GM21423 (cell line): ENCODE measurements around the gene EREG.

ENCODE experiments used
- ATAC-seq: cut with Tn5 transposase; IDR thresholded peaks from one replicate; pipeline ENCODE4 v1.9.1; 2021; ENCODE audit warnings: mild to moderate bottlenecking, moderate library complexity; ENCODE audit not compliant: unreplicated experiment

The EREG gene, protein sequence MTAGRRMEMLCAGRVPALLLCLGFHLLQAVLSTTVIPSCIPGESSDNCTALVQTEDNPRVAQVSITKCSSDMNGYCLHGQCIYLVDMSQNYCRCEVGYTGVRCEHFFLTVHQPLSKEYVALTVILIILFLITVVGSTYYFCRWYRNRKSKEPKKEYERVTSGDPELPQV

DNA sequence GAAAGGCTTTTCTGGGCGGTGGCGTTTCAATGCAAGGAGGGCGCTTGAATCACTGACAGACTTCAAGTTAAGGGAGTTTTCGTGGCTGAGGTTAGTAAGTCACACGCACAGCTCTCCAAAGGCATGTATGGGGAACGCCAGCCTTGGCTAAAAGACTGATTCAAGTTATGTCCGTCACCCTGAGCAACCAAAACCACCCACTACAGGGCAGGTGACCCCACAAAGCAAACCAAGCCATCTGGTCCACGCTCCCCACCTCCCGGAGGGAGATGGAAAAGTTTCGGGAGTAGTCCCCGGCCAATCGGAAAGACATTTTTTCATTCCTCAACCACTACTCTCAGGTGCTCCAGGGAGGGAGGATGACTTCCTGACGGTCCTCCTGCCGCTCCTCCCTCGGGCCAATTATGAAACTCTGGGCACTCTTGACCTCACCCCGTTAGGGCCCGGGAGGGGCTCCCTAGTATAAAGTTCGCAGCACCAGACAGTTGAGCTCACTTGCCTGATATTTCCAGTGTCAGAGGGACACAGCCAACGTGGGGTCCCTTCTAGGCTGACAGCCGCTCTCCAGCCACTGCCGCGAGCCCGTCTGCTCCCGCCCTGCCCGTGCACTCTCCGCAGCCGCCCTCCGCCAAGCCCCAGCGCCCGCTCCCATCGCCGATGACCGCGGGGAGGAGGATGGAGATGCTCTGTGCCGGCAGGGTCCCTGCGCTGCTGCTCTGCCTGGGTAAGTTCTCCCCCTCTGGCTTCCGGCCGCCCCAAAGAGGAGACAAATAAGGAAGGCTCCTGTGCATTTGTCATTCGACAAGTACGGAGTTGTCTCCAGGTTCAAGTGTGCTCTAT is at the start of gene EREG:
EREG (plus strand) TSS at position 494 of the 840 bp plus-strand sequence; CDS start at position 658, 164 bp downstream.
- ATAC-seq, result peak; percentile 49

DNA sequence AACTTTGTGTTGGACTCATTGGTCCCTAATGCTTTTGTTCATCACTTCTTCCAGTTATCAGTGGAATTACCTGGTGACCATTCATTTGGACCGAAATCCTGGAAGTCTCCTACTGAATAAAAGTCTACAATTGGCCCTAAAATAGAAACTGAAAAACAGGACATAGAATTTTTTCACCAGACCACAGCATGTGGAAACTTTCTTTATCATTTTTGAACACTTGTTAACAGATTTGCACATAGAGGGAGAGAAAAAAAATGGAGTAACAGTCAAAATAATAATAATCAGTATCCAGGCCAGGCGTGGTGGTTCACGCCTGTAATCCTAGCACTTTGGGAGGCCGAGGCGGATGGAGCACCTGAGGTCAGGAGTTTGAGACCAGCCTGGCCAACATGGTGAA is 49.6 kb upstream of the EREG start:
- ATAC-seq, result no peak

DNA sequence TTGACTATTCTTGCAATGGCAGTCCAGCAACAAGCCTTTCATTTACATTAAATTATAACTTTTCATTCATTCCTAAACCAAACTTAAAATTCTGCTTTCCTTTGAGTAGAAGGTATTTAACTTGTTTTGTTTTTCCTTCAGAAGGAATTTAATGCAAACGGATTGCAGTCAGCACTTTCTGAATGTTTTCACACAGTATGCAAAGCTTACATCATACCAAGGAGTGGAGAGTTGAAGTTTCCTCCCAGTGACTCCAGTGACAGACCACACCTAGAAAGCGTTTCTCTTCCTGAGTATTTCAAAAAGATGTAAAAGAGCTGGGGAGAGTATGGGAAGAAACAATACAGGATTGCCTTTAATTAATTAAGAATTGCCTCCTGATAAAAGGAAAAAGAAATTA is 48.5 kb upstream of the EREG start:
- no peak for ATAC-seq

DNA sequence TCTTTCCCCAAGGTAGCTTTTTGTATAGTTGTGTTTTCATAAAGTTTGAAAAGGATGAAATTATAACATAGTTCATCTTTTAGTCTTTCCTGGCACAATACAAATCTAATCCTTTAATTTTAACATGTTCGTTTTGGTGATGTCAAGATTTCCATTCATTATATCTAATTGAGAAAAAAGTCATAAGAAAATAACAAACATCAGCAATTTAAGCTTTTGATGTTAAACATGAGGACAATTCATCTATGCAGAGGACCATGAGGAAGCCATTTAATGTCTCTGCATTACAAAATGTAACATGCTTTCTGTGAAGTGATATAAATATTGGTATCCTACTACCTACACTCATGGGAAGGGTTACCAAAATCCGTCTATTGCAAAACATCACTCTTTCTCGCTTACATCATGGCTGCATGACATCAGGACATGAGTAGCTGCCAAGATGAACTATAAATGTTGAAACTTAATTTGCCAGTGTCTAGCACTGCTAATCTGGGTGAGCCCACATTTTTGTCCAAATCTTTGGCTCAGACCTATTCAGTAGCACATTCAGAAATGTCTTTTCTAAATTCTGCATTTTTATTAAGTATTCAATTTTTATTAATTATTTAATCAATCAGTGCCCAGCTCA is 47.2 kb upstream of the EREG start:
- ATAC-seq, result no peak

DNA sequence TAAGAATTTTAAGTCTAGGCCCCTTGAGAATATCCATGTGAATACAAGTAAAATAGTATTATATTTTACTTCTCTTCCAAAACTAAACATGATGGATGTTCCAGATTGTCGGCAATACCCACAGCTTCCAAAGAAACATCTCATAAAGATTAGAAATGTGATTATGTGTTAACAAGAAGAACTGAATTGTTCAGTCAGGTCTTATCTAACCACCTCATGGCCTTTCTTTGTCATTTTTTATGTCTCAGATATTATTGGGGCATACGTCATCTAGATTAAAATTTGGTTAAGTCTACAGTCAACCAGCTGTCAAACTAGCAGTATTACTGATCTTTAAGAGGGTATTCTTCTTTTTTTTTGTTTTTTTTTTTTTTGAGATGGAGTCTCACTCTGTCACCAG is 46.7 kb upstream of the EREG start:
- ATAC-seq, result no peak

DNA sequence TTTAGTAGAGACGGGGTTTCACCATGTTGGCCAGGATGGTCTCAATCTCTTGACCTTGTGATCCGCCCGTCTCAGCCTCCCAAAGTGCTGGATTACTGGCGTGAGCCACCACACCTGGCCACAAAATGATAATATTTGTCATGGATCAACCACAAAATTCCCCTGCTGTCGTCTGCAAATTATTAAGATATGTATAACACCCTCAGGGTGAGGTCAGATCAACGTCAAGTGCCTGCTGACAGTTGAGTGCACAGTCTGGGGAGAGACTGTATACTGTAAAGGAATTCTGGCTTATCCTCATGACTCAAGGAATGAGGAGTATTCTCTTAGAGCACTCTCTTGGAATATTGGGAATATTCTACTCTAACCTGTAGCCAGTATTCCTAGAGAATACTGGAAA is 45.5 kb upstream of the EREG start:
- ATAC-seq, result no peak

DNA sequence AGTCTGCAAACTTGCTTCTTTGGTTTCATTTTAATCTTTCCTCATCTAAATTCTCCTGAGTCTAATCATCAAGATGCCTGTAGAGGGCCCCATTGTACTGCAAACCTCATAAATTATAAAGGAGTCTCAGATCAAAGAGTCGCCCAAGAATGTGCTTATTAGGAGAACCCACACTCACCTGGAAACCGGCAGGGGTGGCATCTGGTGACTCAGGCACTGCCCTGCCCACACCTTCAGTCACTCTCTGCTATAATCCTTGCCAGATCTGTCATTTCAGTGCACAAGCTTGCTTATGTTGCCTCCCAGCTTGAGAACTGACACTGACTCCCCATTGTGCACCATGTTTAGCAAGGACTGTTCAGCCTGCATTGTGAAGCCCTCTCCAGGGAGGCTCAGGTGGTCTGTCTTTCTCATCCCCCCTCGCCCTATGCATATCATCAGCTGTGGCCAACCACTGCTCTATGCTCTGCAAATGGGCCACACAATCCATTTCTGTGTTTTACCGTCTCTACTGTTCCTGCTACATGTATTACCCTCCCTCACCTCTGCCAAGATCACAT is 44.3 kb upstream of the EREG start:
- peak; percentile 66 for ATAC-seq

DNA sequence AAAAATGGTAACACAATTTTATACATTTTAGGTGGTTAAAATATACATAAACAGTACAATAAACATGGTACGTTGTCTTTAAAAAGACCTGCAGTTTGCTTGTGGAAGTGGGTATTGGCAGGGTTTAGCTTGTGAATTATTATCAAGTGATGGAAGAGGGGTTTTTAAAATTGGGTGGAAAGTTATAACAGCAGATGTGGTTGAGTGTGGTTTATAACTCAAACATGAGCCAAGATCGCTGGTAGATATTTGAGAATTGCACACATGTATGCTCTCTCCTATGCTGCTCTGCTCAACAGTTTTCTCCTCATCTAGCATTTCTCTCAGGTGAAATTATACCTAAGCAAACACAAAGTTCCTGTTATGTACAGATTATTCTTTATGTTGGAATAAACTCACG is 42.6 kb upstream of the EREG start:
- no peak for ATAC-seq

DNA sequence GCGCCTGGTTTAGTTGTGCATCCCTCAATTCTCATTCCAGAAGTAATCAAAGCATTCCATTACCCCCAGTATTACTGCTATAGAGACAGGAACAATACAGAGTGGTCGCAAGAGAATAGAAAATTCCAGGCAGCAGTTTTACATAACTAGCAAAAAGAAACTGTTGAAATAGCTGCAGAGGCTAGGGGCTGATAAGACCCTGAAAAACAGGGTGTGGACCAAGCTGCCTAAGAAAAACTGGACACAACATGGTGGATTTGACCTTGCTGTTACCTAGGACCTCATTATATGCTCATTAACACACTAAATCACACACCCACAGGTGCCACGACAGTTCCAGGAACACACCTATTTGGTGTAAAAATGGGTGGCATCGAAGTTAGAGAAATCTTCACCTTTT is 41.3 kb upstream of the EREG start:
- ATAC-seq, result no peak

DNA sequence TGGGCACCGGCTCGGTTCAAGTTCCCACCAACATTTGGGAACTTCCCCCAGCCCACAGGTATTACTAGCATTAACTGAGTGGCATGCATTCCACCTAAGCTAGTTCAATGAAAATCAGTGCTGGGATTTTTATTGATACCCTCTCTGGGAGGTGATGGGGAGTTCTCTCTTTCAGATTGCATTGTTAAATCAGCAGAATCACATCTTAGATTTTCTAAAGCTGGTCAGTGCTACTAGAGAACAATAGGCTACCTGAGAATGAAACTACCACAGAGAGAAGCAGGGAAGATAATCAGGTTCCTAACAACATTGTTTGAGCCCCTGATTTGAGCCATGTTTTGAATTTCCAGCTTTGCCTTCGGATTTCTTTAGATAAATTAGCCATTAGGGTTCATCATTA is 40.7 kb upstream of the EREG start:
- no peak for ATAC-seq

DNA sequence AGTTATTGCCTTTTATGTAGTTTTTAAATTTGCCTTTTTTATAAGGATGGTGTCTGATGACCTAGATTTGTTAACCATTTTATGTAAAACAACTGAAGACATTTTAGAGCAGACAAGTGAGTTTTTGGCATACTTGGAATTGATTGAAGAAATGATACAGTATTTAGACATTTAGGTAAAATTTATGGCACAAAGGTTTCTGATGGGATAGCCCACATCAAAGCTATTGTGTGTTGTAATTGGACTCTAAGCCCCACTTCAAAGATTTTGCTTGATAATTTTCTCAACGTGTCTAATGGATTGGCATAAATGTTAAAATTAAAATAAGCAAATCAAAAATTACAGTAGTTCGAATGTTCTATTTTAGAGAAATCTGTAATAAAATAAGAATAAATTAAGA is 39.1 kb upstream of the EREG start:
- no peak for ATAC-seq

DNA sequence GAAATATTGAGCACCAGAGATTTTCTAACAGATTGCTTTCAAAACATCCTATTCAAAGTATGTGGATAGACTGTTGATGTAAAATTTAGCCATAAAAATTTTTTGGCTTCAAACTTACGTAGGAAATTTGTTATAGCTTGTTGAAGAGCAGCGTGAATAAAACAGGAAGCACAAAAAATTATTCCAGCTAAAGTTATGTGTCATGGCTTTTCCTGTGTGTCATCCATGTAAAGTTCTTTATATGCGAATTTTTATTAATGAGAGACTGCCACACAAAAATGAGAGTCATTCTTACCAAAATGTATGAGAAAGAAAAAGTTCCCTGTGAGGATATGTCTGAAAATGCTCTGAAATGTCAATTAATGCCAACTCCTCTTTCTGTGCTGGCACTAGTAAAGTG is 37.2 kb upstream of the EREG start:
- no peak for ATAC-seq

DNA sequence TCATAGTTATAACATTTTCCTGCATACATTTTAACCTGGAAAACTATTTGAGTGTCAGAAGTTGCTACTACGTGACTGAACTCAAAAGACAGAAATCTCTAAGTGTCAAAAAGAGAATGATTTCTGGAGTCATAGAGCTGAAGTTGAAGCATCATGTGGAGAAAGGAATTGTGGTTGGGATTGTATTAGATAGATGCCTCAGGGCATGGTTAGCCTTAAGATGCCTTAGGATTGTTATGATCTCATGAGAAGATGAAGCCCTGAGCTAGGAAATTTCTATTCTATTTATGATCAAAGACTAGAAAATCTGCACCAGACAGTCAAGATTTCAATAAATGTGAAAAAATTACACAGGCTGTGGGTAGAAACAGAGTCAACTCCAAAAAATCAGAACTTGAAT is 36.4 kb upstream of the EREG start:
- no peak for ATAC-seq

DNA sequence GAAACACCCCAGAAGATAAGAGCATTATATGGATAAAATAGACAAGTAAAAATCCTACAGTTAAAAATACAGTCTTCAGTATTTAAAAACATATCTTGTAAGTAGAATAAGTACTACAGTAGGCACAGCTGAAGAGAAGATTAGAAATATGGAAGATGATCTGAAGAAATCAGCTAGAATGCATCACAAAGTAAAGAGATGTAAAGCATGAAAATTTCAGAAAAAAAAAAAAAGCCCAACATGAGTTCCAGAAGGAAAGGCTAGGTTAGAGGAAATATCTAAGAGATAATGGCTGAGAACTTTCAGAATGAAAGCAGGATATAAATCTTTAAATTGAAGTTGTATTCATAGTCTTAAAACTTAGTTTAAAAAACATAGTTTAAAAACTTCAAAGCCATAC is 35.6 kb upstream of the EREG start:
- no peak for ATAC-seq

DNA sequence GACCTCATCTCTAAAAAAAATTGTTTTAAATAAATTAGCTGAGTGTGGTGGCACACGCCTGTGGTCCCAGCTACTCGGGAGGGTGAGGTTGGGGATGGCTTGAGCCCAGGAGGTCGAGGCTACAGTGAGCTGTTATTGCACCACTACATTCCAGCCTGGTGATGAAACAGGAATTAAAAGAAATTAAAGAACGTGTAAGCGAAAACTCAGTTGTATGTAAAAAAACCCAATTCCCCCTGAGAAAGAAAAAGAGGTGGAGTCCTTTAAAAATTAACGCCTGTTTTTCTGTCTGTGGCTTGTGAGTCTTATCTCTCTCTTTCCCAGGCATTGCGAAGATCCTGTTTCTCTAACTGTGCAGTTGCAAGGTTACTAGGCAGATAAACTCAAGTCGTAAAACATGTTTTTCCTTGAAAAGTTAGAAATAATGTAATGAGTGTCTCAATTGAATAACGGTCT is 34.6 kb upstream of the EREG start:
- ATAC-seq, result no peak

DNA sequence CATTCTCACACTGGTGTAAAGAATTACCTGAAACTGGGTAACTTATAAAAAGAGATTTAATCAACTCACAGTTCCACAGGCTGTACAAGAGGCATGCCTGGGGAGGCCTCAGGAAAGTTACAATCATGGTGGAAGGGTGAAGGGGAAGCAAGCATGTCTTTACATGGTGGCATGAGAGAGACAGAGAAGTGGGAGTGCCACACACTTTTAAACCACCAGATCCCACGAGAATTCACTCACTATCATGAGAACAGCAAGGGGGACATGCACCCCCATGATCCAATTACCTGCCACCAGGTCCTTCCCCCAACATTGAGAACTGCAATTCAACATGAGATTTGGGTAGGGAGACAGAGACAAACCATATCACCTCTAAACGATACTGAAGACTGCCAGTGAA is 33.7 kb upstream of the EREG start:
- no peak for ATAC-seq

DNA sequence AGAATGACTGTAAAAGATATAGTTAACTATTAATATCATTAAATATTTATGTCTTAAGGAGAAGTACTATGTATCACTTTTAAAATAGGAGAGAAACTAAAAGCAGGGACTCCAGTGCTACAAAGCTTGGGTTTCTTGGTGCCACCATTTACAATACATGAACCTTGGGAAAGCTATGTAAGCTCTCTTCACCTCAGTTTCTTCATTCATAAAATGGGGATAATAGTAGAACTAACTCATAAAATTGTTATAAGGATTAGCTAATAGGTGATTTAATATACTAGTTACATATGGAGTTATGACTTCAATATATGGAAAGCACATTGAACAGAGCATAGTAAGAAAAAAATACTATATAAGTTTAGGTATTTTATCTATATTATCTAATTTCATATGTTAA is 33.0 kb upstream of the EREG start:
- ATAC-seq, result no peak

DNA sequence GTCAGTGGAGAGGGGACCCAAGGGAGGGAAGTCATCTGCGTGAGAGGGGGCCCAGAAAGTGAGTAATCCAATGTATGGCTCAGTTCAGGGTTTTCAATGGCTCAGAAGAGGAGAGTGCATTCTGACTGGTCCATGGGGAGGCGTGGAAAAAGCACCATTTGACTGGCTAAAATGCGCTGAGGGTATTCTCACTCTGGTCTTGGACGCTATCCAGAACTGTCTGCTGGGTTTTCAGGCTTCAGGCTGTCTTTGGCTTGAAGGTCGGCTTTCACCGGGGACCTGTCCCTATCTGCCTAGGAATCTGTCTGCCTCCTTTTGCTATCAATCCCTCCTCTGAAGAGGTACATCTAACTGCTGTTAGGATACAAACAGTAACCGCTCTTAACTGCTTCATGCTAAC is 30.3 kb upstream of the EREG start:
- ATAC-seq, result no peak

DNA sequence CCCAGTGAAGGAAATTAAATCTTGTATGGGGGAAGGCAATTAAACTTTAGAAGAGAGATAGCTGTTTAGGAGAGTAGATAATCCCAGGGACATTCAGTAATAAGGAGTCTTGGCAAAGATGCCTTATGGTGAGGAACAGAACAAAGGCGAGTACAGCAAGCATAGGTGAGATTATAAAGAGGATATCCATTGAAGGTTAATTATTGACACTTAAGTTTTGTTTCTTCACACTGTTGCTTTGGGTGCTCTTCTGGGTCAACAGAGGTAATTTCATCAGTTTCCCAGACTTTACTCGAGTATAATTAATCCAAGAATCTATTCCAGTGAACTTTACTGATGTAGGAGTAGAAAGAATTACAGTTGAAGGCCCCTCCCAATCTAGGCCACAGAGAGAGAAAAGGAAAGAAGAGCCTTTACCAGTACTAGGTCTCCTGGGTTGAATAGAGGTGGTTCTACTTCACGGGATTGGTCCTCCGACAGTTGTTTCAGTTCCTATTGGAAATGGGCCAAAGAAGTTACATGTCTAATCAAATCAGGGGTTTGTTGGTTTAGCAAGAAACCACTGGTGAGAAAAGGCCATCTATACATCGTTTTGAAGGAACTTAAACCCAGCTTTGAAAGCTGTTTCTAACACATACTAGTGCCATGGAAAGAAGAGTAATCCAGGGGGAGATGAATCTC is 29.5 kb upstream of the EREG start:
- peak; percentile 81 for ATAC-seq

DNA sequence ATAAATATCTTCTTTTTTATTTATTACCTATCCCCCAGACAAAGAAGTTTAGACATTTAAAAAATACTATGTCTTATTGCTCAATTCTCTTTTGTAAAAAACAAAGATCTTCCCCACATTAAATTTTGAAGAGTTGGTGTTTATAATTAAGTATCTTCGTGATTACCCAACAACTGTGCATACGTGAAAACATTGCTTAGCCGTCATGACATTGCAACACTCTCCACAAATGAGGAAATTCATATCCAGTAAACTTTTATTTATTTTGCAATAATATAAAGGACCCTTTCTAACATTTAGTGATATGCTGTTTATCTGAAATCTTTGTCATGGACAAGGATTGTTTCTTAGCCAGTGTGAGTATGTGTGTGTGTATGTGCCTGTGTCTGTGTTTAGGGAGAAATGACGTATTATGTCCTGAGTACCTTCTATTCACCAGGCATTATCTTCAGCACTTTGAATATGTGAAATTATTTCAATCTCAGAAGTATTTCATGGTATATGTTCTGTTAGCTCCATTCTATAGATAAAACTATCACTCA is 26.1 kb upstream of the EREG start:
- ATAC-seq, result no peak

DNA sequence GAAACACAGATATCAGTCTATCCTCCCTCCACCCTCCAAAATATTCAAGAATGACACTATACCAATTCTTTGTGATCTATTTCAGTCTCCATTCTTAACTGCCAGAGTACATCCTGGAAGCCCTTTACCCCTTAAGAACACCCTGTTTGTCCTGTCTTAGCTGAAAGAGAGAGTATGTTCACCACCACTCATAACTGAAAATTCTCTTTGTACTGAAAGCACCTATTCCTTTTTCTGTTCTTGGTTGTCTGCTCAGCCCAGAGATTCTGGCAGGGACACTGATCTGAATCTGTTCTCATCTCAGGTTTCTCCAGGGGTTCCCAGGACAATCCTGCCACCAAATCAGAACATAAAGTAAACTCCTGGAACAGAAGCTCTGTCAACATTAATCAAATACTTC is 25.4 kb upstream of the EREG start:
- ATAC-seq, result no peak
